ENCODE results near the gene GPC6. TPM values are rescaled to one million over a fixed set of nuclear protein-coding genes. Genes with fewer than 3 reads are reported as not detected.
A peak's percentile ranks its signal among the peaks of the same experiment; 100 is the strongest.

Gene GPC6
- total RNA-seq, 1 donor from 2014 or later, result 63.0 TPM

DNA sequence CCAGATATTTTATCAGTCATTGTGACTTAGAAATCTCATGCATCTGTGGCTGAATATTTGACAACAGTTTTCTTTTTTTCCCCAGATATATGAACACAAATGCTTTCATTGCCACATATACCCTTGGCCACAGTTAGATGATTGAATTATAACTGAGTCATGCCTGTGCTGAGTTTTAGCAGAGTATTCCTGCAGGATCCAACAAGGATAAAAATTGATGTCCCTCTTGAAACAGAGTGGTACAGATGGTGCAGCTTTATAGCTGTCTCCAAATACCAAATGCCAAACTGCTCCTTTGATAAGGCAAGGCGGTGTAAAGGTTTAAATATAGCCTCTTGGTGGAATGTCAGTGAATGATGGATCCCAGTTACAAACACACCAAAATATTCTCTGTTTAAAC is 428.5 kb downstream of the GPC6 start:
- Mint-ChIP-seq H3K36me3 (ENCODE audit: low read depth, unreplicated experiment) (no peaks in the 10 kb centered on the region), H3K27ac (ENCODE audit: unreplicated experiment) (no peak overlapping the region), H3K4me1 (ENCODE audit: low read depth, unreplicated experiment) (no peaks in the 10 kb centered on the region), H3K27me3 (ENCODE audit: low read depth, unreplicated experiment) (no peaks in the 10 kb centered on the region), H3K9me3 (ENCODE audit: unreplicated experiment) (peaks cover 6% of the 10 kb centered on the region), H3K4me3 (ENCODE audit: unreplicated experiment) (no peak overlapping the region)
- Histone ChIP-seq H3K9ac (ENCODE audit: low read length) (no peak overlapping the region), H3K4me3 (ENCODE audit: insufficient read depth, low read depth, low read length) (no peak overlapping the region), H4K20me1 (ENCODE audit: insufficient read depth, low read length) (no peaks in the 10 kb centered on the region), H3K27me3 (ENCODE audit: insufficient read depth, low read length) (no peaks in the 10 kb centered on the region), H3K27ac (ENCODE audit: low read depth, low read length) (no peak overlapping the region), H3K79me2 (ENCODE audit: insufficient read depth, low read length) (no peaks in the 10 kb centered on the region), H3K4me2 (ENCODE audit: low read length) (no peak overlapping the region), H2AFZ (ENCODE audit: low read depth, low read length) (no peak overlapping the region), H3K4me1 (ENCODE audit: insufficient read depth, low read length) (no peaks in the 10 kb centered on the region), H3K36me3 (ENCODE audit: insufficient read depth, low read length) (no peaks in the 10 kb centered on the region), H3K9me3 (ENCODE audit: insufficient read depth, low read depth, low read length) (no peaks in the 10 kb centered on the region)
- DNase-seq (ENCODE audit: low read depth) (no peak), FAIRE-seq (no peak)
- TF ChIP-seq, protein P1, sequence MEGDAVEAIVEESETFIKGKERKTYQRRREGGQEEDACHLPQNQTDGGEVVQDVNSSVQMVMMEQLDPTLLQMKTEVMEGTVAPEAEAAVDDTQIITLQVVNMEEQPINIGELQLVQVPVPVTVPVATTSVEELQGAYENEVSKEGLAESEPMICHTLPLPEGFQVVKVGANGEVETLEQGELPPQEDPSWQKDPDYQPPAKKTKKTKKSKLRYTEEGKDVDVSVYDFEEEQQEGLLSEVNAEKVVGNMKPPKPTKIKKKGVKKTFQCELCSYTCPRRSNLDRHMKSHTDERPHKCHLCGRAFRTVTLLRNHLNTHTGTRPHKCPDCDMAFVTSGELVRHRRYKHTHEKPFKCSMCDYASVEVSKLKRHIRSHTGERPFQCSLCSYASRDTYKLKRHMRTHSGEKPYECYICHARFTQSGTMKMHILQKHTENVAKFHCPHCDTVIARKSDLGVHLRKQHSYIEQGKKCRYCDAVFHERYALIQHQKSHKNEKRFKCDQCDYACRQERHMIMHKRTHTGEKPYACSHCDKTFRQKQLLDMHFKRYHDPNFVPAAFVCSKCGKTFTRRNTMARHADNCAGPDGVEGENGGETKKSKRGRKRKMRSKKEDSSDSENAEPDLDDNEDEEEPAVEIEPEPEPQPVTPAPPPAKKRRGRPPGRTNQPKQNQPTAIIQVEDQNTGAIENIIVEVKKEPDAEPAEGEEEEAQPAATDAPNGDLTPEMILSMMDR (IDR thresholded peaks at IDR 0.05; ENCODE audit: insufficient read depth, low read depth, low read length), result no peak
- no peak for TF ChIP-seq EZH2 (IDR thresholded peaks at IDR 0.05; ENCODE audit: insufficient read depth, low read length)

GRCh38 chr13:93660391-93661063 is 433.9 kb downstream of the GPC6 start:
- no peak overlapping the region for H3K27ac ChIP-seq (ENCODE audit: low read depth, low read length)
- FAIRE-seq, result no peak
- H3K36me3 Mint-ChIP-seq (ENCODE audit: low read depth, unreplicated experiment), result no peaks in the 10 kb centered on the region
- no peaks in the 10 kb centered on the region for H3K36me3 ChIP-seq (ENCODE audit: insufficient read depth, low read length)
- no peak for DNase-seq (ENCODE audit: low read depth)
- H3K4me2 ChIP-seq (ENCODE audit: low read length), result no peak overlapping the region
- H3K4me3 Mint-ChIP-seq (ENCODE audit: unreplicated experiment), result no peak overlapping the region
- H3K9me3 Mint-ChIP-seq (ENCODE audit: unreplicated experiment), result peaks cover 6% of the 10 kb centered on the region
- H3K4me3 ChIP-seq (ENCODE audit: insufficient read depth, low read depth, low read length), result no peak overlapping the region
- H3K4me1 ChIP-seq (ENCODE audit: insufficient read depth, low read length), result no peaks in the 10 kb centered on the region
- no peaks in the 10 kb centered on the region for H3K27me3 Mint-ChIP-seq (ENCODE audit: low read depth, unreplicated experiment)
- no peak for TF ChIP-seq EZH2 (IDR thresholded peaks at IDR 0.05; ENCODE audit: insufficient read depth, low read length)
- TF ChIP-seq, protein P1 (IDR thresholded peaks at IDR 0.05; ENCODE audit: insufficient read depth, low read depth, low read length), result no peak
- no peaks in the 10 kb centered on the region for H3K27me3 ChIP-seq (ENCODE audit: insufficient read depth, low read length)
- no peak overlapping the region for H3K9ac ChIP-seq (ENCODE audit: low read length)
- H3K79me2 ChIP-seq (ENCODE audit: insufficient read depth, low read length), result no peaks in the 10 kb centered on the region
- no peaks in the 10 kb centered on the region for H3K4me1 Mint-ChIP-seq (ENCODE audit: low read depth, unreplicated experiment)
- H3K27ac Mint-ChIP-seq (ENCODE audit: unreplicated experiment), result no peak overlapping the region
- H2AFZ ChIP-seq (ENCODE audit: low read depth, low read length), result no peak overlapping the region
- no peaks in the 10 kb centered on the region for H4K20me1 ChIP-seq (ENCODE audit: insufficient read depth, low read length)
- no peaks in the 10 kb centered on the region for H3K9me3 ChIP-seq (ENCODE audit: insufficient read depth, low read depth, low read length)

DNA sequence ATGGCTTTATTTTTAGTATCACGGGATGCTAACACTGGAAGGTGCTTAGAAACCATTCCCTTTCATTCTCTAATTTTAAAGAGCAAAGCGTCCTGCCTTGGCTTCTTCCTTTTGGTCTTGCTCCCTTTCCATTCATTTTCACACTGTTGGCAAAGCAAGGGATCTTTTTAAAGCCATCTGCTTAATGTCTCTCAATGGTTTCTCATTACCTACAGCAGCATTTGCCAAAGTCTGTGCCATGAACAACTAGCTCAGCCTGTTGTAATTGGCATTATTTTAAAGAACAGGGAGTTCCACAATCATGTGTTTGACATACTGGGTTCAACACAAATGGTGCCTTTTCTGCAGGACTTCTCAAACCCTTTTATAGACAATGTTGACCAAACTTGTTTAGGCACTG is 444.3 kb downstream of the GPC6 start:
- FAIRE-seq (peak; percentile 69), DNase-seq (ENCODE audit: low read depth) (no peak)
- Histone ChIP-seq H3K9ac (ENCODE audit: low read length) (no peak overlapping the region), H3K4me3 (ENCODE audit: insufficient read depth, low read depth, low read length) (no peak overlapping the region), H3K4me1 (ENCODE audit: insufficient read depth, low read length) (no peaks in the 10 kb centered on the region), H3K9me3 (ENCODE audit: insufficient read depth, low read depth, low read length) (no peaks in the 10 kb centered on the region), H3K4me2 (ENCODE audit: low read length) (no peak overlapping the region), H3K27me3 (ENCODE audit: insufficient read depth, low read length) (no peaks in the 10 kb centered on the region), H2AFZ (ENCODE audit: low read depth, low read length) (no peak overlapping the region), H3K27ac (ENCODE audit: low read depth, low read length) (no peak overlapping the region), H4K20me1 (ENCODE audit: insufficient read depth, low read length) (no peaks in the 10 kb centered on the region), H3K36me3 (ENCODE audit: insufficient read depth, low read length) (no peaks in the 10 kb centered on the region), H3K79me2 (ENCODE audit: insufficient read depth, low read length) (no peaks in the 10 kb centered on the region)
- Mint-ChIP-seq H3K27ac (ENCODE audit: unreplicated experiment) (no peak overlapping the region), H3K36me3 (ENCODE audit: low read depth, unreplicated experiment) (no peaks in the 10 kb centered on the region), H3K9me3 (ENCODE audit: unreplicated experiment) (no peaks in the 10 kb centered on the region), H3K4me1 (ENCODE audit: low read depth, unreplicated experiment) (no peaks in the 10 kb centered on the region), H3K27me3 (ENCODE audit: low read depth, unreplicated experiment) (no peaks in the 10 kb centered on the region), H3K4me3 (ENCODE audit: unreplicated experiment) (no peak overlapping the region)
- no peak for TF ChIP-seq EZH2 (IDR thresholded peaks at IDR 0.05; ENCODE audit: insufficient read depth, low read length)
- TF ChIP-seq, protein P1 (IDR thresholded peaks at IDR 0.05; ENCODE audit: insufficient read depth, low read depth, low read length), result no peak

Measured in astrocyte (in vitro differentiated cells and primary cell).